B cell (primary cell): ENCODE results near the gene TMEM255B. TPM values are rescaled to one million over a fixed set of nuclear protein-coding genes. Genes with fewer than 3 reads are reported as not detected.

Experiments
- ATAC-seq: fragments of 200-7000 bp; cut with Tn5 transposase; one replicate; pipeline ENCODE4 v1.10.0; 2021; ENCODE audit warnings: low read depth, mild to moderate bottlenecking, moderate number of reproducible peaks, moderate library complexity
- CTCF ChIA-PET: fragments of 350-600 bp; sonication (Branson Sonifier 250); formaldehyde crosslinking; loops from one replicate; lab custom pipeline; 2021; ENCODE audit warnings: antibody characterized with exemption, inconsistent platforms; lab: Charles Lee
- POLR2A ChIA-PET: fragments of 350-600 bp; sonication (Branson Sonifier 250); formaldehyde crosslinking; loops from one replicate; lab custom pipeline; 2021; ENCODE audit warnings: antibody characterized with exemption; lab: Charles Lee
- DNase-seq: peaks from one replicate; pipeline ENCODE4 v3.0.0; 2013
- H2AFZ ChIP-seq: 2 replicates; pipeline ENCODE4 v1.6.1; 2012; ENCODE audit warnings: mild to moderate bottlenecking, low read depth, low read length; ENCODE audit not compliant: insufficient read depth, poor library complexity, severe bottlenecking
- H3K27ac ChIP-seq, 2 donors: 1 replicate in 1 of 2; 2 replicates in 1 of 2; pipeline ENCODE4 v1.5.1; 2012 to 2013; ENCODE audit warnings: low read length in 2 of 2, mild to moderate bottlenecking in 2 of 2, moderate library complexity in 1 of 2
- H3K27me3 ChIP-seq, 4 experiments: fragments of 200-600 bp in 1 of 4; sonication (generic) in 1 of 4; replicated peaks in 1 of 4; 1 replicate in 2 of 4; 2 replicates in 2 of 4; pipeline versions ENCODE4 v1.6.1 to v1.7.0; 2013 to 2016; ENCODE audit warnings: low read length in 3 of 4, mild to moderate bottlenecking in 2 of 4, mixed read lengths in 1 of 4, moderate library complexity in 1 of 4; ENCODE audit not compliant: insufficient read depth in 4 of 4, control insufficient read depth in 3 of 4; ENCODE audit errors: control extremely low read depth in 1 of 4
- H3K36me3 ChIP-seq, 2 experiments: replicated peaks in 1 of 2; 1 replicate in 1 of 2; 2 replicates in 1 of 2; pipeline versions ENCODE4 v1.6.1 to v1.7.1; 2013; ENCODE audit warnings: low read length in 1 of 2; ENCODE audit not compliant: insufficient read depth in 2 of 2, control insufficient read depth in 1 of 2; ENCODE audit errors: control extremely low read depth in 1 of 2, extremely low read depth in 1 of 2
- H3K4me1 ChIP-seq, 2 donors: fragments of 200-600 bp in 1 of 2; sonication (generic) in 1 of 2; 1 replicate in 1 of 2; 2 replicates in 1 of 2; pipeline versions ENCODE4 v1.5.1 to v1.6.1; 2013 to 2017; ENCODE audit warnings: low read length in 2 of 2; ENCODE audit not compliant: control insufficient read depth in 2 of 2, insufficient read depth in 2 of 2
- H3K4me2 ChIP-seq: replicated peaks from 2 replicates; pipeline ENCODE3; 2012; ENCODE audit warnings: mild to moderate bottlenecking, low read depth, low read length; ENCODE audit not compliant: poor library complexity, severe bottlenecking
- H3K4me3 ChIP-seq, 5 experiments: fragments of 200-600 bp in 1 of 5; sonication (generic) in 1 of 5; 1 replicate in 3 of 5; 2 replicates in 2 of 5; pipeline versions ENCODE4 v1.5.1 to v1.7.0; 2011 to 2016; ENCODE audit warnings: low read length in 4 of 5, mild to moderate bottlenecking in 4 of 5, low read depth in 2 of 5, control low read depth in 1 of 5, moderate library complexity in 1 of 5; ENCODE audit not compliant: insufficient read depth in 1 of 5; ENCODE audit errors: control extremely low read depth in 1 of 5, extremely low read depth in 1 of 5
- H3K79me2 ChIP-seq: fragments of 200-600 bp; sonication (generic); one replicate; pipeline ENCODE4 v1.6.0; 2016; ENCODE audit warnings: low read length; ENCODE audit not compliant: control insufficient read depth, insufficient read depth
- H3K9ac ChIP-seq: fragments of 200-600 bp; sonication (generic); 2 replicates; pipeline ENCODE4 v1.6.1; 2017; ENCODE audit warnings: mild to moderate bottlenecking, low read length, moderate library complexity
- H3K9me3 ChIP-seq, 3 donors: one replicate each; pipeline versions ENCODE4 v1.6.1 to v1.7.1; 2013; ENCODE audit warnings: low read length in 2 of 3; ENCODE audit not compliant: control insufficient read depth in 2 of 3, insufficient read depth in 1 of 3; ENCODE audit errors: control extremely low read depth in 1 of 3
- H4K20me1 ChIP-seq: 2 replicates; pipeline ENCODE4 v1.6.0; 2012; ENCODE audit warnings: mild to moderate bottlenecking, low read length; ENCODE audit not compliant: insufficient read depth, control insufficient read depth, poor library complexity, severe bottlenecking
- H3K27ac Mint-ChIP-seq: one replicate; pipeline ENCODE4 v1.8.0; 2021; ENCODE audit warnings: mixed read lengths
- H3K27me3 Mint-ChIP-seq: one replicate; pipeline ENCODE4 v1.8.0; 2021; ENCODE audit warnings: mixed read lengths
- H3K4me1 Mint-ChIP-seq: one replicate; pipeline ENCODE4 v1.8.0; 2021; ENCODE audit warnings: mixed read lengths
- H3K4me3 Mint-ChIP-seq: one replicate; pipeline ENCODE4 v1.8.0; 2021; ENCODE audit warnings: mixed read lengths
- H3K9me3 Mint-ChIP-seq: one replicate; pipeline ENCODE4 v1.8.0; 2022; ENCODE audit warnings: mixed read lengths; ENCODE audit not compliant: insufficient read depth
- EZH2 ChIP-seq: IDR thresholded peaks from 2 replicates; pipeline ENCODE4 v1.6.1; 2012; ENCODE audit warnings: borderline replicate concordance, low read depth, mild to moderate bottlenecking, moderate library complexity, low read length; ENCODE audit not compliant: insufficient read depth, poor library complexity, severe bottlenecking
- WGBS: methylation state at CpG from one replicate; pipeline ENCODE4 v1.1.5; 2013; ENCODE audit warnings: missing lambda C conversion rate; ENCODE audit not compliant: insufficient coverage; 5-methylcytosine and 5-hydroxymethylcytosine counted together
- intact Hi-C: fragments of 100-400 bp; cut with micrococcal nuclease; formaldehyde crosslinking; loops from one replicate; pipeline ENCODE4 v1.10.0; 2022
- polyA plus RNA-seq: library from polyadenylated mRNA; depleted of rRNA; stranded (reverse); fragments of >200 nt; gene quantifications from 2 replicates; pipeline ENCODE4 v1.2.3, GENCODE V29; 2012
- total RNA-seq, 2 donors: library from RNA; stranded (reverse); fragments of 120-200 nt in 1 of 2; gene quantifications; 1 replicate in 1 of 2; 2 replicates in 1 of 2; pipeline versions ENCODE4 v1.2.3 to v1.2.4, GENCODE V29; 2013 to 2022
- TF ChIP-seq, protein P1 (sequence below): fragments of 200-600 bp; IDR thresholded peaks from one replicate; pipeline ENCODE4 v1.8.0; 2022; ENCODE audit warnings: antibody characterized with exemption, mild to moderate bottlenecking

Gene TMEM255B
- total and polyA plus RNA-seq, 2 donors (not counting 1 experiment from before 2014, with no cell fraction given), result 2.1 to 8.2 TPM

DNA sequence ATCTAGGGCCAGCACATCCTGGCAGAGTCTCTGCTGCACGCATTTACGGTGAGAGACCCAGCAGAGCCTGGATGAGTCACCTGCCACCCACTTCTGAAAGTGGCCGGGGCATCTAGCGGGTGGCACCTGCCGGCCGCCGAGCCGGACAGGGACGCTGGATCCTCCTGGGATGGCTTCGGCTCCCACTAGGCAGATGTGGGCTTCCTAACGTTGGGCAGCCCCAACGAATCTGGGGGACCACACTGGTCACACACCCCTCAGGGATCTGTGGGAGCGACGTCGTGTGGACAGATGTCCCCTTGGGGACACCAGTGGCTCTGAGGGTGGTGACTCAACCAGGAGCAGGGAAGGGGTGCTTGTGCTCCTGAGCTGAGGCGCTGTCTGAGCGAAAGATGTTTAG, 32.2 kb downstream of the TMEM255B start:
- no peak overlapping the region for H3K27ac Mint-ChIP-seq
- Histone ChIP-seq H3K9me3 (no peaks in the 10 kb centered on the region), H3K4me1 (no peaks in the 10 kb centered on the region), H3K27me3 (peaks cover 0 to 3% (median 0%) of the 10 kb centered on the region in 4 experiments), H4K20me1 (no peaks in the 10 kb centered on the region), H3K79me2 (no peaks in the 10 kb centered on the region), H3K36me3 (no peaks in the 10 kb centered on the region), H3K4me2 (no peak overlapping the region), H3K9ac (no peak overlapping the region), H3K27ac (no peak overlapping the region), H2AFZ (no peak overlapping the region), H3K4me3 (no peak overlapping the region)
- WGBS, result 79% methylated on average over 16 of the region's 17 CpGs
- H3K27me3 Mint-ChIP-seq, result peaks cover 4% of the 10 kb centered on the region
- ChIA-PET CTCF (interaction anchor here (0.9 kb wide), 1 partner anchor 9 kb away, joined by 3 read pairs; no protein-coding TSS in a partner anchor), POLR2A (no interaction called here)
- DNase-seq (no peak), ATAC-seq (no peak)
- no peak for TF ChIP-seq EZH2
- TF ChIP-seq, protein P1, sequence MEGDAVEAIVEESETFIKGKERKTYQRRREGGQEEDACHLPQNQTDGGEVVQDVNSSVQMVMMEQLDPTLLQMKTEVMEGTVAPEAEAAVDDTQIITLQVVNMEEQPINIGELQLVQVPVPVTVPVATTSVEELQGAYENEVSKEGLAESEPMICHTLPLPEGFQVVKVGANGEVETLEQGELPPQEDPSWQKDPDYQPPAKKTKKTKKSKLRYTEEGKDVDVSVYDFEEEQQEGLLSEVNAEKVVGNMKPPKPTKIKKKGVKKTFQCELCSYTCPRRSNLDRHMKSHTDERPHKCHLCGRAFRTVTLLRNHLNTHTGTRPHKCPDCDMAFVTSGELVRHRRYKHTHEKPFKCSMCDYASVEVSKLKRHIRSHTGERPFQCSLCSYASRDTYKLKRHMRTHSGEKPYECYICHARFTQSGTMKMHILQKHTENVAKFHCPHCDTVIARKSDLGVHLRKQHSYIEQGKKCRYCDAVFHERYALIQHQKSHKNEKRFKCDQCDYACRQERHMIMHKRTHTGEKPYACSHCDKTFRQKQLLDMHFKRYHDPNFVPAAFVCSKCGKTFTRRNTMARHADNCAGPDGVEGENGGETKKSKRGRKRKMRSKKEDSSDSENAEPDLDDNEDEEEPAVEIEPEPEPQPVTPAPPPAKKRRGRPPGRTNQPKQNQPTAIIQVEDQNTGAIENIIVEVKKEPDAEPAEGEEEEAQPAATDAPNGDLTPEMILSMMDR, result no peak
- H3K9me3 Mint-ChIP-seq, result no peaks in the 10 kb centered on the region
- no peak overlapping the region for H3K4me3 Mint-ChIP-seq
- no peaks in the 10 kb centered on the region for H3K4me1 Mint-ChIP-seq
- intact Hi-C loops, result no loop called here

- no peak for DNase-seq
- ChIA-PET CTCF (interaction anchor here (0.9 kb wide), 1 partner anchor 10 kb away, joined by 3 read pairs; no protein-coding TSS in a partner anchor), POLR2A (no interaction called here)
- H3K4me2 ChIP-seq, result no peak overlapping the region
- H4K20me1 ChIP-seq, result no peaks in the 10 kb centered on the region
- no peaks in the 10 kb centered on the region for H3K4me1 Mint-ChIP-seq
- no peak overlapping the region for H3K4me3 Mint-ChIP-seq
- H3K27me3 Mint-ChIP-seq, result peaks cover 4% of the 10 kb centered on the region
- H2AFZ ChIP-seq, result no peak overlapping the region
- no peak overlapping the region for H3K27ac ChIP-seq
- H3K4me1 ChIP-seq, result no peaks in the 10 kb centered on the region
- peaks cover 0 to 1% (median 0%) of the 10 kb centered on the region in 3 donors for H3K9me3 ChIP-seq
- no peak overlapping the region for H3K4me3 ChIP-seq
- no peaks in the 10 kb centered on the region for H3K9me3 Mint-ChIP-seq
- H3K79me2 ChIP-seq, result no peaks in the 10 kb centered on the region
- peaks cover 0 to 3% (median 0%) of the 10 kb centered on the region in 4 experiments for H3K27me3 ChIP-seq
- H3K9ac ChIP-seq, result no peak overlapping the region
- intact Hi-C loops, result no loop called here
- H3K36me3 ChIP-seq, result no peaks in the 10 kb centered on the region
- WGBS, result 95% methylated on average over 13 of the region's 19 CpGs
- TF ChIP-seq, protein P1, result no peak
- TF ChIP-seq EZH2, result no peak
- no peak for ATAC-seq
- no peak overlapping the region for H3K27ac Mint-ChIP-seq
These were observed 32.7 kb downstream of the TMEM255B start for GRCh38 chr13:113791761-113792160.
